Activated CD4-positive, alpha-beta T cell treated with anti-CD3 and anti-CD28 coated beads for 36 hours (primary cell): ENCODE measurements around the gene CAMTA1. TPM values are rescaled to one million over a fixed set of nuclear protein-coding genes. Genes with fewer than 3 reads are reported as not detected.
"Not testable (repeated sequence)": the region's sequence is repeated elsewhere in the genome, so short reads cannot be mapped to it uniquely, and the experiment has no call there.

ENCODE experiments used
- ATAC-seq: fragments of 200-7000 bp; cut with Tn5 transposase; one replicate; pipeline ENCODE4 v1.10.0; 2021; ENCODE audit warnings: mild to moderate bottlenecking, moderate library complexity
- CTCF ChIA-PET: fragments of 350-600 bp; sonication (Branson Sonifier 250); formaldehyde crosslinking; loops from one replicate; lab custom pipeline; 2021; ENCODE audit warnings: antibody characterized with exemption; lab: Charles Lee
- POLR2A ChIA-PET: fragments of 350-600 bp; sonication (Branson Sonifier 250); formaldehyde crosslinking; loops from one replicate; lab custom pipeline; 2021; ENCODE audit warnings: antibody characterized with exemption, inconsistent platforms; lab: Charles Lee
- DNase-seq: peaks from one replicate; pipeline ENCODE4 v3.0.0-alpha.2; 2020
- H3K27ac Mint-ChIP-seq: one replicate; pipeline ENCODE4 v1.8.0; 2021; ENCODE audit warnings: mixed read lengths
- H3K27me3 Mint-ChIP-seq: one replicate; pipeline ENCODE4 v1.8.0; 2021; ENCODE audit warnings: mixed read lengths
- H3K36me3 Mint-ChIP-seq: one replicate; pipeline ENCODE4 v1.8.0; 2021; ENCODE audit warnings: low read depth, mixed read lengths
- H3K4me1 Mint-ChIP-seq: one replicate; pipeline ENCODE4 v1.8.0; 2021; ENCODE audit warnings: mixed read lengths
- H3K4me3 Mint-ChIP-seq: one replicate; pipeline ENCODE4 v1.8.0; 2021; ENCODE audit warnings: mild to moderate bottlenecking, moderate library complexity, mixed read lengths
- H3K9me3 Mint-ChIP-seq: one replicate; pipeline ENCODE4 v1.8.0; 2021; ENCODE audit warnings: low read depth, mixed read lengths
- intact Hi-C, 2 experiments: fragments of 100-400 bp; cut with DNase I in 1 of 2; cut with micrococcal nuclease in 1 of 2; formaldehyde crosslinking; loops; one replicate each; pipeline versions ENCODE4 v1.14.2 to v1.15.1; 2022 to 2024; cut with DNase I, micrococcal nuclease
- total RNA-seq, 2 experiments: library from RNA; stranded (reverse); gene quantifications; one replicate each; pipeline ENCODE4 v1.2.3, GENCODE V29; 2021

Gene CAMTA1
- total RNA-seq, 2 experiments from 2014 or later: 62.3 to 76.7 TPM

DNA sequence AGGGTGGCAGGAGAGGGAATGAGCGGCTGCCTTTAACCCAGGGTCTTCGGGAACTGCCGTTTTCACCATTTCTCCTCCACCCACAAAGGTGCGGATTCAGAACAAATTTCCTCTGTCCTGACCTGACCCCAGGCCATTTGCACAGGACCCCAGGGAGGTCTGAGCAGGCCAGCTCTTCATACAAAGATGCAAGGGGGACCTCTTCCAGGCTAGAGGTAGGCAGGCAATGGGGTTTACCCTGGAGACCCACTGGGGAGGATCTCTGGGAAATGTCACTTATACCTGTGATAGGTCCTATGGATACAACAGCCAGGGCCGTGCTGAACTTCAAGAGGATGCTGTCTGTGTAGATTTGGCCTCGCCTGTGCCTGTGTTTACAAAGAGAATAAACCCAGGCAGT is 896.1 kb downstream of the CAMTA1 start:
- ChIA-PET POLR2A (interaction anchor here (0.6 kb wide), 1 partner anchor 12 kb away, joined by 3 read pairs; no protein-coding TSS in a partner anchor), CTCF (interaction anchor here (0.5 to 3.6 kb wide), 4 partner anchors 12 to 299 kb away, joined by 3 to 21 read pairs (median 10); no protein-coding TSS in a partner anchor)
- intact Hi-C loops: no loop called here
- no peaks in the 10 kb centered on the region for H3K4me1 Mint-ChIP-seq
- H3K27ac Mint-ChIP-seq: no peak overlapping the region
- no peak for ATAC-seq
- DNase-seq: no peak
- no peaks in the 10 kb centered on the region for H3K27me3 Mint-ChIP-seq
- H3K36me3 Mint-ChIP-seq: no peaks in the 10 kb centered on the region
- H3K9me3 Mint-ChIP-seq: no peaks in the 10 kb centered on the region
- no peak overlapping the region for H3K4me3 Mint-ChIP-seq

DNA sequence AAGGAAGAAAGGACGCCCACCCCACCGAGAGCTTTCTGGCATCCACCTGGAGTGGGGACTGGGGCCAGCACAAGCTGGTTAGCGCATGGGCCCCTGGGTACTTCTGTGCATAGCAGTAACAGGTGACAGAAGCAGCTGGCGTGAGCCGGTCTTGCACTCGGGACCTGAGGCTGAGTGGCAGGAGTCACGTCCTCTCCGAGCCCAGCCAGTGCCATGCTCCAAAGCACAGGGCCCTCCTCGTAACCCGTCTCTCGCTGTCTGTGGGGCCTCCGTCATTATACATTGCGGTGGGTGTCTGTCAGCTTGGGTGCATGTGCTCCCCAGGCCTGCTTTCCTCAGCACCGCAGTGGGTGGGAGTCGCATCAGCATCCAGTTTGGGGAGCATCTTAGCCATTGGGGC is 898.3 kb downstream of the CAMTA1 start:
- Mint-ChIP-seq H3K9me3 (no peaks in the 10 kb centered on the region), H3K27me3 (no peaks in the 10 kb centered on the region), H3K36me3 (no peaks in the 10 kb centered on the region), H3K27ac (no peak overlapping the region), H3K4me1 (no peaks in the 10 kb centered on the region), H3K4me3 (no peak overlapping the region)
- intact Hi-C loops: no loop called here
- ATAC-seq (no peak), DNase-seq (no peak)
- ChIA-PET CTCF (interaction anchor here (0.9 to 1.8 kb wide), 2 partner anchors 15 to 69 kb away, joined by 4 to 5 read pairs; no protein-coding TSS in a partner anchor), POLR2A (no interaction called here)

- H3K9me3 Mint-ChIP-seq: no peaks in the 10 kb centered on the region
- no peak overlapping the region for H3K27ac Mint-ChIP-seq
- intact Hi-C loops: no loop called here
- CTCF ChIA-PET: interaction anchor here (1.8 kb wide), 1 partner anchor 69 kb away, joined by 5 read pairs; no protein-coding TSS in a partner anchor
- ATAC-seq (no peak), DNase-seq (no peak)
- no peaks in the 10 kb centered on the region for H3K36me3 Mint-ChIP-seq
- H3K4me1 Mint-ChIP-seq: no peaks in the 10 kb centered on the region
- POLR2A ChIA-PET: no interaction called here
- H3K27me3 Mint-ChIP-seq: no peaks in the 10 kb centered on the region
- H3K4me3 Mint-ChIP-seq: no peak overlapping the region
Observed at GRCh38 chr1:7684132-7684531, 898.9 kb downstream of the CAMTA1 start.

DNA sequence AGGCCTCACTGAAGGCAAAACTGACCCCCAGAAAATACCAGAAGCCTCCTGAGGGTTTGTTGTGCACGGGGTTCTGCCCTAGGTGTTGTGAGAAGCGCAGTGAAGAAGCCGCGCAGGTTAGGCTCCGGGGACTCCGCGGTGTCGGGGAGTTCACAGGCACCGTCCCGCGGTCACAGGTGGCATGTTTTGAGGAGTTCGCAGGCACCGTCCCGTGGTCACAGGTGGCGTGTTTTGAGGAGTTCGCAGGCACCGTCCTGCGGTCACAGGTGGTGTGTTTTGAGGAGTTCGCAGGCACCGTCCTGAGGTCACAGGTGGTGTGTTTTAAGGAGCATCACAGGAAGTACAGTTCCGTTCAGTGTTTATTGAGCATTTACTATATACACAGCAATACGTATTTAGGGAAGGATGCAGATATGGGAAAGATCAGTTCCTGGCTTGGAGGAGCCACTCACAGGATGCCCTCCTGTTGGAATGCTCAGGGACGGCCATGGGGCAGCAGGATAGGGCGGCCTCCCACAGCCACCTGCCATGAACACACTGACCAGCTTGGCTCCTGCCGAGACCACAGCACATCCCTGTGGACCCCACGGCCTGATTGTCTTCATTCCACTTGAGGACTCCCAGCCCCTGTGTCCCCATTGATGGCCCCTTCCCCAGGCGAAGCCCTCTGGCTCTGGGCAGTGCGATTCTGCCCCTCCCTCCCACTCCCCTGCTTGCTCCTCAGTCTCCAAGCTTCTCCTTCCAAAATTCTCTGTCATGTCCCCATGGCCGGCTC is 899.8 kb downstream of the CAMTA1 start:
- DNase-seq (no peak), ATAC-seq (no peak)
- no peaks in the 10 kb centered on the region for H3K9me3 Mint-ChIP-seq
- H3K27me3 Mint-ChIP-seq: no peaks in the 10 kb centered on the region
- H3K36me3 Mint-ChIP-seq: no peaks in the 10 kb centered on the region
- no peaks in the 10 kb centered on the region for H3K4me1 Mint-ChIP-seq
- POLR2A ChIA-PET: no interaction called here
- CTCF ChIA-PET: no interaction called here
- H3K4me3 Mint-ChIP-seq: no peak overlapping the region
- no peak overlapping the region for H3K27ac Mint-ChIP-seq
- intact Hi-C loops: no loop called here

DNA sequence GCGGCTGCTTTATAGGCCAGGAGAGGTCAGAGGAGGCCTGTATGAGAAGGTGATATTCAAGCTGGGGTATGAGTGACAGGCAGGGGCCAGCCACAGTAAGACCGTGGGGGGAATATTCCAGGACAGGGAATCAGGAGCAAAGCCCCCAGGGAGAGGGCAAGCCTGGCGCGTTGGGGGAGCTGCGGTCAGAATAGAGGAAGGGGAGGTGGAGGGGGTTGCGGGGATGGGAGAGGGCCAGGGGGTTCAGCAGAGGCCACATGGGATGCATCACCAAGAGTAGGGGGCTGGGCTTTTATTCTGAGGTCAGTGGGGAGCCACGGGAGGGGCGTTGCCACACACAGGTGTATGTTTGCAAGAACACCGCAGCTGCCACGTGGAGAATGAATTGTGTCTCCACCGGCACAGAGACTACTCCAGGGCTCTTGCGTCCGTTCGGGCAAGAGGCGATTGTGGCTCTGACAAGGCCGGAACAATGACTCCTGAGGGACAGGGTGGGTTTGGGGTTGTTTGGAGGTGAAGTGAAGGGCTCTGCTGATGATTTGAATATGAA is 901.1 kb downstream of the CAMTA1 start:
- no peaks in the 10 kb centered on the region for H3K4me1 Mint-ChIP-seq
- H3K9me3 Mint-ChIP-seq: no peaks in the 10 kb centered on the region
- intact Hi-C loops: no loop called here
- CTCF ChIA-PET: no interaction called here
- POLR2A ChIA-PET: no interaction called here
- peaks cover 4% of the 10 kb centered on the region for H3K27me3 Mint-ChIP-seq
- H3K36me3 Mint-ChIP-seq: no peaks in the 10 kb centered on the region
- DNase-seq (no peak), ATAC-seq (no peak)
- H3K27ac Mint-ChIP-seq: no peak overlapping the region
- no peak overlapping the region for H3K4me3 Mint-ChIP-seq

- H3K27ac Mint-ChIP-seq: no peak overlapping the region
- intact Hi-C loops: no loop called here
- H3K27me3 Mint-ChIP-seq: peaks cover 4% of the 10 kb centered on the region
- POLR2A ChIA-PET: no interaction called here
- ATAC-seq (no peak), DNase-seq (no peak)
- CTCF ChIA-PET: interaction anchor here (0.9 kb wide), 1 partner anchor 65 kb away, joined by 5 read pairs; no protein-coding TSS in a partner anchor
- no peaks in the 10 kb centered on the region for H3K4me1 Mint-ChIP-seq
- H3K36me3 Mint-ChIP-seq: no peaks in the 10 kb centered on the region
- H3K9me3 Mint-ChIP-seq: no peaks in the 10 kb centered on the region
- no peak overlapping the region for H3K4me3 Mint-ChIP-seq
Observed at GRCh38 chr1:7687411-7687810, 902.2 kb downstream of the CAMTA1 start.

- intact Hi-C loops: no loop called here
- CTCF ChIA-PET: interaction anchor here (0.6 kb wide), 2 partner anchors 206 to 498 kb away, joined by 3 to 6 read pairs; no protein-coding TSS in a partner anchor
Observed at GRCh38 chr1:7688659-7689058, 903.4 kb downstream of the CAMTA1 start.

DNA sequence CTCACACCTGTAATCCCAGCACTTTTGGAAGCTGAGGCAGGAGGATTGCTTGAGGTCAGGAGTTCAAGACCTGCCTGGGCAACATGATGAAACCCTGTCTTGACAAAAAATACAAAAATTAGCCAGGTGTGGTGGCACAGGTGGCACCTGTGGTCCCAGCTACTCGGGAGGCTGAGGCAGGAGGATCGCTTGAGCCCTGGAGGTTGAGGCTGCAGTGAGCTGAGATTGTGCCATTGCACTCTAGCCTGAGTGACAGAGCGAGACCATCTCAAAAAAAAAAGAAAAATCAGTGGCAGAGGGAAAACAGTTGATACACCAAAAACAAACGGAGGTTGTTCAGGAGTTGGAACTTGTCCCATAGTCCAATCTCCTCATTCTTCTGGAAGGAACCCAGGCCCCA is 904.1 kb downstream of the CAMTA1 start:
- H3K27me3 Mint-ChIP-seq, H3K4me3 Mint-ChIP-seq, POLR2A ChIA-PET, H3K27ac Mint-ChIP-seq, DNase-seq, intact Hi-C loops, H3K4me1 Mint-ChIP-seq, H3K36me3 Mint-ChIP-seq, ATAC-seq: not testable (repeated sequence)
- CTCF ChIA-PET: interaction anchor here (0.6 to 0.7 kb wide), 3 partner anchors 40 to 497 kb away, joined by 3 to 6 read pairs (median 3); no protein-coding TSS in a partner anchor
- H3K9me3 Mint-ChIP-seq: peaks cover 11% of the 10 kb centered on the region

More at GRCh38 chr1:7688659-7689058, 903.4 kb downstream of the CAMTA1 start:
- Mint-ChIP-seq H3K27me3 (peaks cover 4% of the 10 kb centered on the region), H3K4me1 (no peaks in the 10 kb centered on the region), H3K4me3 (no peak overlapping the region), H3K27ac (no peak overlapping the region), H3K9me3 (peaks cover 7% of the 10 kb centered on the region), H3K36me3 (no peaks in the 10 kb centered on the region)
- POLR2A ChIA-PET: no interaction called here
- DNase-seq (no peak), ATAC-seq (no peak)

DNA sequence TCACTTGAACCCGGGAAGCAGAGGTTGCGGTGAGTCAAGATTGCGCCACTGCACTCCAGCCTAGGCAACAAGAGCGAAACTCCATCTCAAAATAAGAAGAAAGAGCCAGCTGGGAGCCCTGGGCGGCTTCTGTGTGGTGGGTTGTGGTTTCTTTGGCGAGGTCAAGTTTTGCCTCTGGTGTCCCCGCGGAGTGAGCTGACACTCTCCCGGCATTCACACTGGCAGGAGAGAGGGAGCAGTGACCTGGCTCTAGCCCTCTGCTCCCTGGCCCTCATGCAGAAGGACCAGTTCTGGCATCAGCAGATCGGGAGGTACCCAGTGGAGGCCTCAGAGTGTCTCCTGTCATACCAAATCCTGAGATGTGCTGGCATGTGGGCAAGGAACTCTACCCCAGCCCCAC is 904.8 kb downstream of the CAMTA1 start:
- intact Hi-C loops: no loop called here
- no peak overlapping the region for H3K27ac Mint-ChIP-seq
- no peak overlapping the region for H3K4me3 Mint-ChIP-seq
- no peaks in the 10 kb centered on the region for H3K4me1 Mint-ChIP-seq
- peaks cover 8% of the 10 kb centered on the region for H3K27me3 Mint-ChIP-seq
- DNase-seq (no peak), ATAC-seq (no peak)
- ChIA-PET POLR2A (no interaction called here), CTCF (interaction anchor here (0.9 to 1.3 kb wide), 3 partner anchors 22 to 71 kb away, joined by 3 to 4 read pairs (median 3); no protein-coding TSS in a partner anchor)
- peaks cover 11% of the 10 kb centered on the region for H3K9me3 Mint-ChIP-seq
- H3K36me3 Mint-ChIP-seq: no peaks in the 10 kb centered on the region

- CTCF ChIA-PET: interaction anchor here (0.9 to 1.3 kb wide), 3 partner anchors 23 to 70 kb away, joined by 3 to 4 read pairs (median 3); no protein-coding TSS in a partner anchor
- H3K27ac Mint-ChIP-seq: no peak overlapping the region
- intact Hi-C loops: no loop called here
- H3K36me3 Mint-ChIP-seq: no peaks in the 10 kb centered on the region
- ATAC-seq: no peak
- H3K27me3 Mint-ChIP-seq: peaks cover 8% of the 10 kb centered on the region
- no peaks in the 10 kb centered on the region for H3K4me1 Mint-ChIP-seq
- peaks cover 11% of the 10 kb centered on the region for H3K9me3 Mint-ChIP-seq
- POLR2A ChIA-PET: interaction anchor here (0.6 kb wide), 1 partner anchor 1346 kb away, joined by 3 read pairs; no protein-coding TSS in a partner anchor
- DNase-seq: no peak
- H3K4me3 Mint-ChIP-seq: no peak overlapping the region
Observed at GRCh38 chr1:7690496-7691182, 905.4 kb downstream of the CAMTA1 start.

- no peaks in the 10 kb centered on the region for H3K36me3 Mint-ChIP-seq
- POLR2A ChIA-PET: interaction anchor here (0.6 kb wide), 1 partner anchor 1345 kb away, joined by 3 read pairs; no protein-coding TSS in a partner anchor
- peaks cover 11% of the 10 kb centered on the region for H3K9me3 Mint-ChIP-seq
- H3K27me3 Mint-ChIP-seq: peaks cover 8% of the 10 kb centered on the region
- CTCF ChIA-PET: interaction anchor here (1.3 kb wide), 1 partner anchor 61 kb away, joined by 4 read pairs; no protein-coding TSS in a partner anchor
- no peak for DNase-seq
- ATAC-seq: no peak
- intact Hi-C loops: no loop called here
- H3K4me3 Mint-ChIP-seq: no peak overlapping the region
- no peaks in the 10 kb centered on the region for H3K4me1 Mint-ChIP-seq
- no peak overlapping the region for H3K27ac Mint-ChIP-seq
Observed at GRCh38 chr1:7691576-7691975, 906.3 kb downstream of the CAMTA1 start.
